ENCODE measurements around the gene ADRA2B.

GRCh38 chr2:96130483-96130882 lies 14.1 kb upstream of the ADRA2B start:
- TF ChIP-seq TAF1 (IDR thresholded peaks at IDR 0.05; ENCODE audit: low read depth) (no peak), MAX (IDR thresholded peaks at IDR 0.05) (no peak), REST (IDR thresholded peaks at IDR 0.05; ENCODE audit: low read depth) (no peak), RAD21 (IDR thresholded peaks at IDR 0.05; ENCODE audit: low read depth) (no peak)
